ENCODE data around the gene RNASE13. TPM values are rescaled to one million over a fixed set of nuclear protein-coding genes. Genes with fewer than 3 reads are reported as not detected.

RNASE13 gene, protein sequence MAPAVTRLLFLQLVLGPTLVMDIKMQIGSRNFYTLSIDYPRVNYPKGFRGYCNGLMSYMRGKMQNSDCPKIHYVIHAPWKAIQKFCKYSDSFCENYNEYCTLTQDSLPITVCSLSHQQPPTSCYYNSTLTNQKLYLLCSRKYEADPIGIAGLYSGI
- total RNA-seq: not detected in 2 replicates

- FAIRE-seq: peak; percentile 32
- H3K4me3 ChIP-seq (ENCODE audit: low read depth, low read length): no peak within 1 kb of the TSS
- H3K36me3 ChIP-seq (ENCODE audit: control insufficient read depth, insufficient read depth, low read length): no peaks in the 10 kb centered on the region
- TF ChIP-seq, protein P1, sequence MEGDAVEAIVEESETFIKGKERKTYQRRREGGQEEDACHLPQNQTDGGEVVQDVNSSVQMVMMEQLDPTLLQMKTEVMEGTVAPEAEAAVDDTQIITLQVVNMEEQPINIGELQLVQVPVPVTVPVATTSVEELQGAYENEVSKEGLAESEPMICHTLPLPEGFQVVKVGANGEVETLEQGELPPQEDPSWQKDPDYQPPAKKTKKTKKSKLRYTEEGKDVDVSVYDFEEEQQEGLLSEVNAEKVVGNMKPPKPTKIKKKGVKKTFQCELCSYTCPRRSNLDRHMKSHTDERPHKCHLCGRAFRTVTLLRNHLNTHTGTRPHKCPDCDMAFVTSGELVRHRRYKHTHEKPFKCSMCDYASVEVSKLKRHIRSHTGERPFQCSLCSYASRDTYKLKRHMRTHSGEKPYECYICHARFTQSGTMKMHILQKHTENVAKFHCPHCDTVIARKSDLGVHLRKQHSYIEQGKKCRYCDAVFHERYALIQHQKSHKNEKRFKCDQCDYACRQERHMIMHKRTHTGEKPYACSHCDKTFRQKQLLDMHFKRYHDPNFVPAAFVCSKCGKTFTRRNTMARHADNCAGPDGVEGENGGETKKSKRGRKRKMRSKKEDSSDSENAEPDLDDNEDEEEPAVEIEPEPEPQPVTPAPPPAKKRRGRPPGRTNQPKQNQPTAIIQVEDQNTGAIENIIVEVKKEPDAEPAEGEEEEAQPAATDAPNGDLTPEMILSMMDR (IDR thresholded peaks at IDR 0.05; ENCODE audit: insufficient read depth, low read length, severe bottlenecking): no peak
- no peak for DNase-seq (ENCODE audit: low read depth)
- H3K27me3 ChIP-seq (ENCODE audit: control insufficient read depth, insufficient read depth, low read length): peaks cover 2% of the 10 kb centered on the region
These were observed at the start of gene RNASE13 for GRCh38 chr14:21034707-21035106. Gene RNASE13 (minus strand): TSS chr14:21034807. CDS start chr14:21034288, 519 bp downstream.

GRCh38 chr14:21084396-21084795 lies 49.8 kb upstream of the RNASE13 start:
- H3K36me3 ChIP-seq (ENCODE audit: control insufficient read depth, insufficient read depth, low read length): peaks cover 1% of the 10 kb centered on the region

DNA sequence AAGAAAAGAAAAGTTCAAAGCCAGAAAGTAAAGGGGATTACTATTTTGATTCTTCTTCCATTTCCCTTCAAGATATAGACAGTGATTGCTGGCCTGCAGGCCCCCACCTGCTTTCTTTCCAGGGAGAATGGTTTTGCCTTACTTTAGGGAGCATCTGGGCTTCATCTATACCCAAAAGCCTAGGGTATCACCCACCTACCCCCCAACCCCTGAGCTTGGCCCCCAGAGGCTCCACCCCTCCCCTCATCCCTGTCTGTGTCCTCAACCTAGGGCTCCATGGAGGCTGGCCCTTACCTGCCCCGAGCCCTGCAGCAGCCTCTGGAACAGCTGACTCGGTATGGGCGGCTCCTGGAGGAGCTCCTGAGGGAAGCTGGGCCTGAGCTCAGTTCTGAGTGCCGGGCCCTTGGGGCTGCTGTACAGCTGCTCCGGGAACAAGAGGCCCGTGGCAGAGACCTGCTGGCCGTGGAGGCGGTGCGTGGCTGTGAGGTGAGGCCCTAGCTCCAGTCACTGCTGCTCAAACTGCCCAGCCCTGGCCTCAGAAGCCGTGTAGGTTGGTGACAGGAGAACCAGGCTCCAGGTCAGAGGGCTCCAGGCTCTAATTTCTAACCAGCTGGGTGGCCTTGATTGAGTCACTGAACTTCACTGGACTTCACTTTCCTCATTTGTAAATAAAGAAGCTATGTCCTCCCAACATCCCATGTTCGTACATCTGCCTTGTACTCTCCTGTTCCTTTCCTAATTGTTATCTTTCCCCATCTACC lies 49.1 kb upstream of the RNASE13 start:
- TF ChIP-seq, protein P1 (IDR thresholded peaks at IDR 0.05; ENCODE audit: insufficient read depth, low read length, severe bottlenecking): no peak
- no peak overlapping the region for H3K4me3 ChIP-seq (ENCODE audit: low read depth, low read length)
- peaks cover 1% of the 10 kb centered on the region for H3K36me3 ChIP-seq (ENCODE audit: control insufficient read depth, insufficient read depth, low read length)
- DNase-seq (ENCODE audit: low read depth): no peak
- no peaks in the 10 kb centered on the region for H3K27me3 ChIP-seq (ENCODE audit: control insufficient read depth, insufficient read depth, low read length)
- FAIRE-seq: no peak

More at GRCh38 chr14:21084396-21084795, 49.8 kb upstream of the RNASE13 start:
- Histone ChIP-seq H3K4me3 (ENCODE audit: low read depth, low read length) (no peak overlapping the region), H3K27me3 (ENCODE audit: control insufficient read depth, insufficient read depth, low read length) (no peaks in the 10 kb centered on the region)
- TF ChIP-seq, protein P1 (IDR thresholded peaks at IDR 0.05; ENCODE audit: insufficient read depth, low read length, severe bottlenecking): no peak
- DNase-seq (ENCODE audit: low read depth) (no peak), FAIRE-seq (no peak)

DNA sequence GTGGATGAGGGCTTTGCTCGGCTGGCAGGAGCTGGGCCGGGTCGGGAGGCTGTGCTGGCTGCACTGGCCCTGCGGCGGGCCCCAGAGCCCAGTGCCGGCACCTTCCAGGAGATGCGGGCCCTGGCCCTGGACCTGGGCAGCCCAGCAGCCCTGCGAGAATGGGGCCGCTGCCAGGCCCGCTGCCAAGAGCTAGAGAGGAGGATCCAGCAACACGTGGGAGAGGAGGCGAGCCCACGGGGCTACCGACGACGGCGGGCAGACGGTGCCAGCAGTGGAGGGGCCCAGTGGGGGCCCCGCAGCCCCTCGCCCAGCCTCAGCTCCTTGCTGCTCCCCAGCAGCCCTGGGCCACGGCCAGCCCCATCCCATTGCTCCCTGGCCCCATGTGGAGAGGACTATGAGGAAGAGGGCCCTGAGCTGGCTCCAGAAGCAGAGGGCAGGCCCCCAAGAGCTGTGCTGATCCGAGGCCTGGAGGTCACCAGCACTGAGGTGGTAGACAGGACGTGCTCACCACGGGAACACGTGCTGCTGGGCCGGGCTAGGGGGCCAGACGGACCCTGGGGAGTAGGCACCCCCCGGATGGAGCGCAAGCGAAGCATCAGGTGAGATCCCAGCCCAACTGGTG lies 47.0 kb upstream of the RNASE13 start:
- Histone ChIP-seq H3K27me3 (ENCODE audit: control insufficient read depth, insufficient read depth, low read length) (no peaks in the 10 kb centered on the region), H3K4me3 (ENCODE audit: low read depth, low read length) (no peak overlapping the region), H3K36me3 (ENCODE audit: control insufficient read depth, insufficient read depth, low read length) (peaks cover 1% of the 10 kb centered on the region)
- DNase-seq (ENCODE audit: low read depth): no peak
- TF ChIP-seq, protein P1 (IDR thresholded peaks at IDR 0.05; ENCODE audit: insufficient read depth, low read length, severe bottlenecking): no peak
- FAIRE-seq: no peak

DNA sequence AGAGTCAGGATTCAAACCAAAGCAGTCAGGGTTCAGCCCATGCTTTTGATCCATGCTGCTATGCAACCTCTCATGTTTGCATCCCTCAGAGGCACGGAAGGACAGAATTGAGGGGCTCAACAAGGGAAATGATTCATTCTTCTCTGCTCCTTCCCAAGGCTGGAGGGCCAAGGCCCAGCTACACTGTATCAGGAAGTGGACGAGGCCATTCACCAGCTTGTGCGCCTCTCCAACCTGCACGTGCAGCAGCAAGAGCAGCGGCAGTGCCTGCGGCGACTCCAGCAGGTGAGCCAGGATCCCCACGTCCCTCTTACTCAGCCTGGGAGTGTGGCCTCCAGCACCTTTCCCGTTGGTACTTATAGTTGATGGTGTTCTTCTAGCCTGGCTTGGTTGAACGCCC lies 44.1 kb upstream of the RNASE13 start:
- peaks cover 1% of the 10 kb centered on the region for H3K36me3 ChIP-seq (ENCODE audit: control insufficient read depth, insufficient read depth, low read length)
- TF ChIP-seq, protein P1 (IDR thresholded peaks at IDR 0.05; ENCODE audit: insufficient read depth, low read length, severe bottlenecking): no peak
- DNase-seq (ENCODE audit: low read depth): no peak
- no peak overlapping the region for H3K4me3 ChIP-seq (ENCODE audit: low read depth, low read length)
- H3K27me3 ChIP-seq (ENCODE audit: control insufficient read depth, insufficient read depth, low read length): no peaks in the 10 kb centered on the region
- no peak for FAIRE-seq

All from bronchial epithelial cell (primary cell).